Lung (tissue), 12 donors: Measurements from ENCODE around the gene GSE1. TPM values are rescaled to one million over a fixed set of nuclear protein-coding genes. Genes with fewer than 3 reads are reported as not detected.
A peak's percentile ranks its signal among the peaks of the same experiment; 100 is the strongest.

ENCODE experiments used
- ATAC-seq: fragments of 200-7000 bp; cut with Tn5 transposase; one replicate; pipeline ENCODE4 v1.9.1; 2020; ENCODE audit warnings: moderate number of reproducible peaks; ENCODE audit not compliant: insufficient read depth, low FRiP score
- DNase-seq, 3 donors: peaks; one replicate each; pipeline ENCODE4 v3.0.0-alpha.2; 2013 to 2017
- H3K27ac ChIP-seq, 2 donors: one replicate each; pipeline ENCODE4 v1.5.1; 2013; ENCODE audit warnings: mild to moderate bottlenecking in 2 of 2, moderate library complexity in 2 of 2, control low read depth in 1 of 2, inconsistent platforms in 1 of 2, low read depth in 1 of 2, low read length in 1 of 2
- H3K27me3 ChIP-seq, 3 donors: one replicate each; pipeline ENCODE4 v1.5.1; 2013; ENCODE audit warnings: low read length in 2 of 3; ENCODE audit not compliant: control insufficient read depth in 3 of 3, insufficient read depth in 3 of 3
- H3K36me3 ChIP-seq, 4 donors: one replicate each; pipeline ENCODE4 v1.5.1; 2013; ENCODE audit warnings: low read length in 4 of 4, mild to moderate bottlenecking in 1 of 4, moderate library complexity in 1 of 4; ENCODE audit not compliant: control insufficient read depth in 4 of 4, insufficient read depth in 4 of 4
- H3K4me1 ChIP-seq, 5 donors: one replicate each; pipeline ENCODE4 v1.5.1; 2013; ENCODE audit warnings: low read length in 5 of 5, mild to moderate bottlenecking in 2 of 5, moderate library complexity in 1 of 5; ENCODE audit not compliant: control insufficient read depth in 5 of 5, insufficient read depth in 5 of 5
- H3K4me3 ChIP-seq: one replicate; pipeline ENCODE4 v1.5.1; 2013; ENCODE audit warnings: mild to moderate bottlenecking, control low read depth, moderate library complexity
- H3K9ac ChIP-seq, 2 donors: one replicate each; pipeline ENCODE4 v1.5.1; 2013; ENCODE audit warnings: low read length in 2 of 2, control low read depth in 1 of 2; ENCODE audit not compliant: insufficient read depth in 1 of 2
- H3K9me3 ChIP-seq, 4 donors: one replicate each; pipeline ENCODE4 v1.5.1; 2013; ENCODE audit warnings: low read length in 3 of 4, mild to moderate bottlenecking in 1 of 4, moderate library complexity in 1 of 4; ENCODE audit not compliant: control insufficient read depth in 4 of 4, insufficient read depth in 3 of 4
- WGBS, 2 donors: extraction: QIAGEN DNeasy Blood & Tissue Kit; methylation state at CpG; one replicate each; pipeline ENCODE4 v1.1.7; 2013; 5-methylcytosine and 5-hydroxymethylcytosine counted together
- polyA plus RNA-seq, 2 donors: library from polyadenylated mRNA; stranded (reverse); fragments of 200-250 nt; gene quantifications; one replicate each; pipeline ENCODE4 v1.2.1, GENCODE V29; 2013
- total RNA-seq, 2 donors: library from RNA; depleted of rRNA in 1 of 2; stranded (reverse); fragments of >200 nt in 1 of 2; gene quantifications; one replicate each; pipeline ENCODE4 v1.2.1, GENCODE V29; 2014 to 2021
- TF ChIP-seq, protein P1 (sequence below): IDR thresholded peaks from 2 replicates; pipeline ENCODE4 v1.5.1; 2012; ENCODE audit warnings: mild to moderate bottlenecking; ENCODE audit errors: control extremely low read depth, extremely low read depth
- donor health status: control.
- donor health status: control.
- donor health status: Bipolar disorder and iron deficiency.
- donor health status: healthy.
- donor health status: DM: yes; HTN: yes; CAD: no.

GSE1 gene
- total and polyA plus RNA-seq, 4 donors = 21.3 to 122 (median 74.7) TPM

DNA sequence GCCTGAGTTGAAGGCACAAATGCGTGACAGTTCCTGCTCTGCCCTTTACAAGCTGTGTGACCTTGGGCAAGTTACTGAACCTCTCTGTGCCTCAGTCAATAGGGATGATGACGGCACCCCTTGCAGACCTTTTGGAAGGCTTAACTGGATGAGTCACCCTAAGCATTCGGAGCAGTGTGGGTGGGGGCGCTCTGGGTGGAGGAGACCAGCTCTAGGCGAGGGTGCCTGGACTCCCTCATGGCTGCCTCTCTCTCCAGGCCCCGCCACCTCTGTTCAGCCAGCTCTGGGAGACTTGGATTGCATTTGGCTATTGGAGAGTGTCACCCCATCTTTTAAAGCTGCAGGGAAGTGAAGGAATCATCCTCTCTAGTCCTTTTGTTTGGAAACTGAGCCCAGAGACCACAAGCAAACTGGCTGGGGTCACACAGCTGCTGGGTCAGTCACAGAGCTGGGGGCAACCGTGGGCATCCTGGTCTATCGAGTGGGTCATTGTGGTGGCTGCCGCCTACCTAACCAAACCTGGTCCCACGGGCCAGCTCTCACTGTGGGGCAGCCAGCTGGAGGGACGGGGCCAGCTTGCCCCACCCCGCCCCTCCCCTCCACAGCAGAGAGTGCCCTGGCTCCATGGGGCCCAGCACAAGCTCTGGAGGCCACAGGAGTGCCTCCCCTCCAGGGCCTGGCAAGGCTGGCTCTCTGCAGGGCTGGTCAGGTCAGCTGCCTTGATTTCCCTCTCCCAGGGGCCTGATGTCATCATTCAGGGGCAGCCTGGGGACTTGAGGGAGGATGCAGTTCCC is 20.2 kb upstream of the GSE1 start:
- Histone ChIP-seq H3K27me3 (no peaks in the 10 kb centered on the region), H3K9me3 (no peaks in the 10 kb centered on the region), H3K4me1 (peaks cover 0 to 23% (median 7%) of the 10 kb centered on the region in 5 donors), H3K9ac (no peak overlapping the region), H3K4me3 (no peak overlapping the region), H3K27ac (no peak overlapping the region), H3K36me3 (peaks cover 0 to 5% (median 0%) of the 10 kb centered on the region in 4 donors)
- ATAC-seq (no peak), DNase-seq (no peak)
- 84 to 91% methylated on average over 12 of the region's 12 CpGs for WGBS, 2 donors
- TF ChIP-seq, protein P1, sequence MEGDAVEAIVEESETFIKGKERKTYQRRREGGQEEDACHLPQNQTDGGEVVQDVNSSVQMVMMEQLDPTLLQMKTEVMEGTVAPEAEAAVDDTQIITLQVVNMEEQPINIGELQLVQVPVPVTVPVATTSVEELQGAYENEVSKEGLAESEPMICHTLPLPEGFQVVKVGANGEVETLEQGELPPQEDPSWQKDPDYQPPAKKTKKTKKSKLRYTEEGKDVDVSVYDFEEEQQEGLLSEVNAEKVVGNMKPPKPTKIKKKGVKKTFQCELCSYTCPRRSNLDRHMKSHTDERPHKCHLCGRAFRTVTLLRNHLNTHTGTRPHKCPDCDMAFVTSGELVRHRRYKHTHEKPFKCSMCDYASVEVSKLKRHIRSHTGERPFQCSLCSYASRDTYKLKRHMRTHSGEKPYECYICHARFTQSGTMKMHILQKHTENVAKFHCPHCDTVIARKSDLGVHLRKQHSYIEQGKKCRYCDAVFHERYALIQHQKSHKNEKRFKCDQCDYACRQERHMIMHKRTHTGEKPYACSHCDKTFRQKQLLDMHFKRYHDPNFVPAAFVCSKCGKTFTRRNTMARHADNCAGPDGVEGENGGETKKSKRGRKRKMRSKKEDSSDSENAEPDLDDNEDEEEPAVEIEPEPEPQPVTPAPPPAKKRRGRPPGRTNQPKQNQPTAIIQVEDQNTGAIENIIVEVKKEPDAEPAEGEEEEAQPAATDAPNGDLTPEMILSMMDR = no peak

DNA sequence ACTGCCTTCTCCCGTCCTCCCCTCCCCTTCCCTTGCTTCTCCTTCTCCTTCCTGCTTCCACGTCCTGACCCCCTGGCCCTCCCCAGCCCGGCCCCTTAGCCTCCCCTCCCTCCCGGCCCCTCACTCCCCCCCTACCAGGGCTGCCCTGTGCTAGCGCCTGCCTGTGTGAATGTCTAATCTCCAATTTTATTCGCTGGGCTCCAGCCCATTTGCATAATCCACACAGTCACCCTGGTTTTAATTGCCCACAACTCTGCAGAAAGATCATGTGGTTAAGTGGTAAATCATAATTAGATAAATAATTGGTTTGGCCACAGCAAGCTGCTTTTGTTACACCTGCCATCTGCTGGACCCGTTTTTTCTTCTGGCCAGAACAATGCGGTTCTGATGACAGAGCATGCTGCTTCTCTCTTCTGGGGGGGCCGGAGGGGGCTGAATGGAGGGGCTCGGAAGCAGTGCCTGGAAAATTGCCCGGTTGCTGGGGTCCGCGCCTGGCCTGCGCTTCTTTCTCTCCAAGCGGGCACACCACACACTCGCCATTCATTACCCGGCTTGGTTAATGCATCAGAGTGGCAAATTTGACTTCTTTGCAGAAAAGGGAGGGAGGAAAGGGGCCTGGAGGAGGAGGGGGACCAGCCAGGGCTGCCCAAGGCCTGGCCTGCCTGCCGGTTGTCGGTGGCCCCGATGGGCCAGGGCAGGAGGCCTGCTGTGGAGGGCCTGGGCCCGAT is 19.5 kb upstream of the GSE1 start:
- Histone ChIP-seq H3K4me1 (peaks cover 0 to 16% (median 5%) of the 10 kb centered on the region in 5 donors), H3K9me3 (no peaks in the 10 kb centered on the region), H3K4me3 (no peak overlapping the region), H3K27me3 (no peaks in the 10 kb centered on the region), H3K36me3 (peaks cover 0 to 5% (median 0%) of the 10 kb centered on the region in 4 donors), H3K27ac (no peak overlapping the region), H3K9ac (no peak overlapping the region)
- DNase-seq (peak in 1 of 3 donors; percentile 58), ATAC-seq (no peak)
- TF ChIP-seq, protein P1 = no peak
- 60 to 76% methylated on average over 16 to 21 of the region's 21 CpGs for WGBS, 2 donors

DNA sequence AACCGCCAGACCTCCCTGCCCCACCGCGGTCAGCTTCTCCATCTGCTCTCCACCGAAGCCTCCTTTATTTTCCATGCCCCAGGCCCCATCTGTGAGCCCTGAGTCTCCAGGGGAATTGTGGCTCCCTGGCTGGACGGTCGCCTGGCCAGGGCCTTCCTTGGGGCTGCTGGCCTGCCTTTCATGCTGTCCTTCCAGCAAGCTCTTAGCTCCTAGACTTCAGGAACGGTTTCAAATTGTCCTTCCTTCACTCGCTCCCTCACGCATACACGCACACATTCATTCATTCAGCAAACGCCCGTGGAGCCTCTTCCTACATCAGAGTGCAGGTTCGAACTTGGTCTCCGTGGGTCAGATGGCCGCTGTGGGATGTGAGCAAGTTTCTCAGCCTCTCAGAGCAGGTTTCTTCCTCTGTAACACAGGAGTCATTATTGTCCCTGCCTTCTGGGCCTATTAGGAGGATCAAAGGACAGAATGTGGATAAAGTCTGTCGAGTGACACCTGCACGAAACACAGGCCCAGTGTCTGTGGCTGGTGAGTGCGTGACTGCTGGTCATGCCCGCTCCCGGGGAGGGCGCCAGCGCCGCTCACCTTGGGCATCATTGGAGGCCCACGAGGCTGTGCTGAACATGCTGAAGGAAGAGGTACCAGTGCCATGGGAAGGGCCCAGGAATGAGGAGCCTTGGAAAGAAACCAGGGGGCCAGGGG is 18.7 kb upstream of the GSE1 start:
- no peaks in the 10 kb centered on the region for H3K9me3 ChIP-seq
- H3K4me1 ChIP-seq = peaks cover 0 to 10% (median 3%) of the 10 kb centered on the region in 5 donors
- no peak overlapping the region for H3K27ac ChIP-seq
- TF ChIP-seq, protein P1 = no peak
- no peak overlapping the region for H3K4me3 ChIP-seq
- 86 to 90% methylated on average over 24 of the region's 24 CpGs for WGBS, 2 donors
- H3K36me3 ChIP-seq = peaks cover 0 to 5% (median 0%) of the 10 kb centered on the region in 4 donors
- DNase-seq (no peak), ATAC-seq (no peak)
- no peaks in the 10 kb centered on the region for H3K27me3 ChIP-seq
- no peak overlapping the region for H3K9ac ChIP-seq
